Right lobe of liver (tissue), 4 donors: Measurements from ENCODE around the gene APCDD1L.

ENCODE experiments used
- POLR2A ChIP-seq: fragments of 450-650 bp; IDR thresholded peaks from one replicate; pipeline ENCODE4 v1.6.1; 2017; ENCODE audit warnings: antibody characterized with exemption, mild to moderate bottlenecking
- TF ChIP-seq, protein P1 (sequence below), 4 donors: fragments of 200-600 bp in 3 of 4; fragments of 450-650 bp in 1 of 4; IDR thresholded peaks; one replicate each; pipeline versions ENCODE4 v1.5.1 to v1.8.0; 2016 to 2022; ENCODE audit warnings: antibody characterized with exemption in 4 of 4, mild to moderate bottlenecking in 2 of 4
- donor health status: DM: no; HTN: no; CAD: no.
- donor health status: DM: no; HTN: no; CAD: no.
- donor health status: DM: no; HTN: yes; CAD: no.

DNA sequence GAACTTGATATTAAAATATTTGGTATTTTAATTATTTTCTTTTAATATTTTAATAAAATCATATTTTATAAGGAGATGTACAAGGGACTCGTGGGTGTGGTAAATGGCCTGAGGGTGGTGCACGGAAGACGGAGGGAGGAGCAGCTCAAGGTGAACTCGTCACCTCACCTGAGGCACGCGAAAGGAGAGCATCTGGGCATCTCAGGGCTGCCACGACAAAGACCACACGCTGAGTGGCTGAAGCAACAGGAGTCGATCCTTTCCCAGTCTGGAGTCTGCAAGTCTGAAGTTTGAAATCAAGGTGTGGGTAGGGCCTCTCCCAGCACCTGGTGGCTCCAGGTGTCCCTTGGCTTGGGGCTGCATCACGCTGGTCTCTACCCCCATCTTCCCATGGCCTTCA, 39.7 kb downstream of the APCDD1L start:
- TF ChIP-seq, protein P1, sequence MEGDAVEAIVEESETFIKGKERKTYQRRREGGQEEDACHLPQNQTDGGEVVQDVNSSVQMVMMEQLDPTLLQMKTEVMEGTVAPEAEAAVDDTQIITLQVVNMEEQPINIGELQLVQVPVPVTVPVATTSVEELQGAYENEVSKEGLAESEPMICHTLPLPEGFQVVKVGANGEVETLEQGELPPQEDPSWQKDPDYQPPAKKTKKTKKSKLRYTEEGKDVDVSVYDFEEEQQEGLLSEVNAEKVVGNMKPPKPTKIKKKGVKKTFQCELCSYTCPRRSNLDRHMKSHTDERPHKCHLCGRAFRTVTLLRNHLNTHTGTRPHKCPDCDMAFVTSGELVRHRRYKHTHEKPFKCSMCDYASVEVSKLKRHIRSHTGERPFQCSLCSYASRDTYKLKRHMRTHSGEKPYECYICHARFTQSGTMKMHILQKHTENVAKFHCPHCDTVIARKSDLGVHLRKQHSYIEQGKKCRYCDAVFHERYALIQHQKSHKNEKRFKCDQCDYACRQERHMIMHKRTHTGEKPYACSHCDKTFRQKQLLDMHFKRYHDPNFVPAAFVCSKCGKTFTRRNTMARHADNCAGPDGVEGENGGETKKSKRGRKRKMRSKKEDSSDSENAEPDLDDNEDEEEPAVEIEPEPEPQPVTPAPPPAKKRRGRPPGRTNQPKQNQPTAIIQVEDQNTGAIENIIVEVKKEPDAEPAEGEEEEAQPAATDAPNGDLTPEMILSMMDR (IDR thresholded peaks at IDR 0.05) = no peak
- no peak for TF ChIP-seq POLR2A
